GM12892 (cell line): ENCODE data around the gene DOK4.
A peak's percentile ranks its signal among the peaks of the same experiment; 100 is the strongest.

Experiments
- DNase-seq: peaks from one replicate; pipeline ENCODE4 v3.0.0; 2011; ENCODE audit not compliant: insufficient read length
- FAIRE-seq: peaks from 2 replicates; lab custom pipeline; 2011; peaks lifted over from hg19 to GRCh38; lab: Jason Lieb, UNC
- POLR2A ChIP-seq: IDR thresholded peaks from 2 replicates; pipeline ENCODE4 v1.6.1; 2011; ENCODE audit warnings: low read depth, low read length, control low read depth
- POLR2AphosphoS5 ChIP-seq: IDR thresholded peaks from 2 replicates; pipeline ENCODE4 v1.6.1; 2011; ENCODE audit warnings: low read depth, low read length, control low read depth
- TAF1 ChIP-seq: IDR thresholded peaks from 2 replicates; pipeline ENCODE4 v1.6.1; 2011; ENCODE audit warnings: low read depth, mild to moderate bottlenecking, control low read depth, low read length, borderline replicate concordance

The DOK4 gene

DNA sequence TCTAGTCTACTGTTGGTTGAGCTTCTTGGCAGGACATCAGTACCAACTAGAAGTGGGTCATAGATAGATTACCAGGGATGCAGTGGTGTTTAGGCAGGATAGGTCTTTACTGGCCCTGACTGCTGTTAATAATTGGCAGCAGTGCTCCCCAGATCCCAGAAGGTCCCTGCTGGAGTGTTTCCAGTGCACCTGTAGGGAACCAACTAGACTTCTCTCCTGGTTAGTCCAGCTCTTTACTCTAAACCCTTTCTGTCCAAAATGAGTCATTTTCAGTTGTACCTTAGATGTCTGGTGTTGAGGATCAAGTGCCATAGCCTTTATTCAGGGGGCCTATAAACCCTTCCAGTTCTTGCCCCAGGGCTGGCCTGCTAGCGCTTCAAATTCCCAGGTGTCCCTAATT is 15.1 kb downstream of the DOK4 start:
- TF ChIP-seq POLR2A (no peak), TAF1 (no peak), POLR2AphosphoS5 (no peak)
- DNase-seq (no peak), FAIRE-seq (no peak)

GRCh38 chr16:57470711-57471110 is 15.6 kb downstream of the DOK4 start:
- DNase-seq, result no peak
- FAIRE-seq, result no peak
- no peak for TF ChIP-seq POLR2A
- TF ChIP-seq POLR2AphosphoS5, result no peak

DNA sequence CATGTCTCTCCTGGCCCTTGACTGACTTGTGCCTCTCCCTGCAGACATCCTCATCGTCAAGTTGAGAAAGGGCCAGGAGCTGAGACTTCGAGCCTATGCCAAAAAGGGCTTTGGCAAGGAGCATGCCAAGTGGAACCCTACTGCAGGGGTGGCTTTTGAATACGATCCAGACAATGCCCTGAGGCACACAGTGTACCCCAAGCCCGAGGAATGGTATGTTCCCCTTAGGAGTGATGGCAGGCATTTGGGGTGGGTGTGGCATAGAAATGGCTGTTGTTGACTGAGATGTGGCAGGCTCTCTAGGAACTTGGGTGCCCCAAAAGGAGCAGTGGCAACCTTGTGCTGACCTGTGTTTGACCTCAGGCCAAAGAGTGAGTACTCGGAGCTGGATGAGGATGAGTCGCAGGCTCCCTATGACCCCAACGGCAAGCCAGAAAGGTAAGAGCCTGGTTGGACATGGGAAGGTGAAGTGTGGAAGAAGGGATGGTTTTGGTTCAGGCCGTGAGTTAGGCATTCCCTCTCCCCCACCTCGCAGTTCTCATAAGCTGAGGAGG is 16.3 kb downstream of the DOK4 start:
- DNase-seq (no peak), FAIRE-seq (no peak)
- TF ChIP-seq POLR2AphosphoS5, result 0 out of 2 replicates have a peak, but pooled peaks have one; percentile 2
- TF ChIP-seq TAF1, result no peak
- no peak for TF ChIP-seq POLR2A

DNA sequence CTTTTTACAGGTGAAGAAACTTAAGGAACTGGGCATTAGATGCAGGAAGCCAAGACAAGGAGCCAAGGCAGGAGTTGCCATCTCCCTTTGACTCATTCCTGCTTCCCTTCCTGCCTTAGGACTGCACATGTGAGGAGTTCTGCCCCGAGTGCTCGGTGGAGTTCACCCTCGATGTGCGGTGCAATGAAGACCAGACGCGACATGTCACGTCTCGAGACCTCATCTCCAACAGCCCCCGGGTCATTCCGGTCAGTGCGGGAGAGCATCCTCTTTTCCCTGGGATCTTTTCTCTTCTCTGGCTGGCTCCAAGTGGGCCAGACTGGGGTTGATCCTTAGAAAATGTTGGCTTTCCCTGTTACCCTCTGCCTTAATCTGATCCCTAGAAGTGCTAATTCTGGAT is 17.2 kb downstream of the DOK4 start:
- no peak for TF ChIP-seq POLR2AphosphoS5
- no peak for FAIRE-seq

GRCh38 chr16:57468346-57468745 is 17.9 kb downstream of the DOK4 start:
- FAIRE-seq, result no peak
- no peak for TF ChIP-seq POLR2A
- no peak for TF ChIP-seq TAF1
- no peak for TF ChIP-seq POLR2AphosphoS5
- no peak for DNase-seq

More for the DNA sequence above, 17.2 kb downstream of the DOK4 start:
- DNase-seq, result no peak

DNA sequence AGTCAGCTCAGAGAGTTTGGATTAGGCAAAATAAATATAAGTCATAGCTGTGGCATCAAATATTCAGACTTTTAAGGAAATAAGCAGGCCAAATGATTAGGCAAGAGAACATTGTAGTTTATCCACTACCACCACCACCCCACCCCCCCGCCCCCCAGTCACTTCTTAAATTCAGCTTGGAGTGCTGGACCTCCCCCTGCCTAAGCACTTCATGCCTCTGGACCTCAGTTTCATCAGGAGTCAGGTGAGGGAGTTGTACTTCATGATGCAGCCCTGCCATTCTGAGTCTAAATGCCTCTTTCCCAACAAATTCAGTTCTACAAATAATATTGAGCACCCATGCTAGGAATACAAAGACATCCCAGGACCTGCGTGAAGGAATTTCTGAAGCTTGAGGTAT is 21.8 kb downstream of the DOK4 start:
- no peak for DNase-seq
- TF ChIP-seq TAF1, result no peak
- no peak for TF ChIP-seq POLR2AphosphoS5
- TF ChIP-seq POLR2A, result no peak
- FAIRE-seq, result no peak

DNA sequence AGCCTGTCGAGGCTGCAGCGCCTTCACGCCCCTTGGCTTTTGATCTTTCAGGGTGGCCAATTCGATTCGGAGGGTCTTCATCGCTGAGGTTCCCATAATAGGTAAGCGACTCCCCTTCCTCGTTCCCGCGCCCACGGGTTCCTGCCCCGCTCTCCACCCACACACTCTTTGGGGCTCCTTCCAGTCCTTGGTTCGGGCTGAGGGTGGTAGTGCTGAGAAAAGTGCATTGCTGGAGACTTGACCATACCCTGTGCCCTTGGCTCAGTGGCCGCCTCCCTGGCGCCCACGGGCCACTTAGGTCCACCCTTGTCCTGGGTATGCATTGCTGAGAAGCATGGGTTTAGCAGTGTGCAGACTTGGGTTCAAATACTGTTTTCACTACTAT is 23.3 kb downstream of the DOK4 start:
- DNase-seq (no peak), FAIRE-seq (peak; percentile 17)
- TF ChIP-seq POLR2A (no peak), POLR2AphosphoS5 (no peak), TAF1 (no peak)

DNA sequence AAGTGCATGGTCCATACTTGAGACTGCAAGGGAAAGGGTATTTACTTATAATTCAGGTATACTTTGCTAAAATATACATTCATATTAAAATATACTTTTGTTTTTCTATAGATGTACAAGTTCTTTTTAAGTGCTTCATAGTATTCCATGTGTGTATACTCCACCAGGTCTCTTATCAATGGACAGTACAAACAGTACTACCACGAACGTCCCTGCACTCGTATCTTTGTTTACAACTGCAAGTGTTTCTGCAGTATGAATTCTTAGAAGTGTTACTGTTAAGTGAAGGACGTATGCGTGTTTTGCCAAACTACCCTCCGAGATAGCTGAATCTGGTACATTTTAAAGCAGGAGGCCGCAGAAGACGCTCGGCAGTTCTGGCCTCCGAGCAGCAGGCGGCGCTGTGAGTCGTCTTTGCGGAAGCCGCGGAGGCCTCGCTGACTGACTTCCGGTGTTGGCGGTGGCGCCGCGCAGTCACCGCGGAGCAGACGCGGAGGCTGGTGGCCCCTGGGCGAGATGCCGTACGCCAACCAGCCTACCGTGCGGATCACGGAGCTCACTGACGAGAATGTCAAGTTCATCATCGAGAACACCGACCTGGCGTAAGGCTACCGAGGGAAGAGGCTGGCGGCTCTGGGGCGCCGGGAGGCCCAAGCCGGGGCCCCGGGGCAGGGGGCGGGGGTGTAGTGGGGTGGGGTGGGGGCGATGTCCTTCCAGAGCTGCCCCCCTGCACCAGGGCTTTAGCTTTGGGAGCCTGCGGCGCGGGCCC is 23.9 kb downstream of the DOK4 start, which contains the start of gene POLR2C:
Gene POLR2C (plus strand): TSS at position 471 of the 769 bp plus-strand sequence. CDS start 46 bp downstream, at position 517.
- TF ChIP-seq POLR2AphosphoS5, result peak; percentile 98
- TF ChIP-seq TAF1, result peak; percentile 97
- peak; percentile 99 for TF ChIP-seq POLR2A
- DNase-seq (peak; percentile 94), FAIRE-seq (peak; percentile 96)

DNA sequence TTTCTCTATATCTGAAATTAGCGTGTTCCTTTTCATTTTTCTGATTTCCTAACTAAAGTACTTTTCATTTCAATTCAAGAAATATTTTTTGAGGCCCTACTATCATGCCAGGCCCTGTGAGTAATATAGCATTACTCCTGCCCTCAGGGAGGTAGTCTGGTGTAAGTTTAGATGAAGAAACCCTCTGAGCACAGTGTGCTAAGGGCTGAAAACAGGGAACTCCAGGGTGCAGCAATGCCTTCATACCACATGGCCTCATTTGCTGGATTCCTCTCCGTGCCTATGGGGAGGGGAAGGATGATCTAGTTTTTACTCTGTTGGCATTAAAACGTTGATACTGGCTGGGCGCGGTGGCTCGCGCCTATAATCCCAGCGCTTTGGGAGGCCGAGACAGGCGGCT is 34.3 kb downstream of the DOK4 start:
- no peak for FAIRE-seq
- TF ChIP-seq POLR2AphosphoS5 (no peak), POLR2A (no peak), TAF1 (no peak)
- DNase-seq, result no peak

- TF ChIP-seq POLR2A, result peak; percentile 96
- TF ChIP-seq TAF1, result peak; percentile 99
- peak; percentile 80 for TF ChIP-seq POLR2AphosphoS5
- DNase-seq (peak; percentile 93), FAIRE-seq (peak; percentile 98)
Measured at GRCh38 chr16:57447186-57447962, 38.9 kb downstream of the DOK4 start, which contains the start of the genes CIAPIN1 and COQ9. Gene CIAPIN1 (minus strand): TSS chr16:57447385. CDS start chr16:57440928, 6,457 bp downstream. Gene COQ9 (plus strand): TSS chr16:57447479. CDS start chr16:57447506, 27 bp downstream.

DNA sequence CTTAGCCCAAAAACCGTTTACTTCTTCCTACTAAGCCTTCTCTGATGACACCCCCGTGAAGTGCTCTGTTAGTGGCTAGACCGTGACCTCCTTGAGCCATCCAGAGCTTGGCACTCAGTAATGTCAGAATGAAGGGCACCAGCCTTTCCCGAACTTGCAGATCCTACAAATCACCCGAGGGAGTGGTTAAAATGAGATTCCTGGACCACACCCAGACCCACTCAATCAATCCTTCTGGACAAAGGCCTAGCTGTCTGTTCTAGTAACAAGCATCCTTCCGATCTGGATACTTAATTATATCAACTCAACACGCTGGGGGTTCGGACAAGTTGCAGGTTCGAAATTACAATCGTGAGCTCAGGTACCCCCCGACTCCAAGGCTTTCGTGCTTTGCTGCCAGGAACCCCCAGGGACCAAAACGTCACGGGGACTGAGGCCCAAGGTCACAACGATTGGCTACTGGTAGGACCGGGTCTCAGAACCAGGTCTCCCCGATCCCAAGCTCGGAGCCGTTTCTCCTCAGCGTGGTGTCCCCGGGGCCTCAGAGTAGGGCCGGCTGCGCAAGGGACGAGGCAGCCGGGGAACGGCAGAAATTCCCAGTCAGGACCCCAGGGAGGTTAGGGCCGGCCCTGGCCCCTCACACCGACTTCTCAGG is 39.6 kb downstream of the DOK4 start:
- no peak for FAIRE-seq
- TF ChIP-seq POLR2AphosphoS5 (no peak), TAF1 (no peak), POLR2A (no peak)

More for the DNA sequence above, 39.6 kb downstream of the DOK4 start:
- DNase-seq, result peak; percentile 33
